Stimulated activated CD4-positive, alpha-beta T cell treated with anti-CD3 and anti-CD28 coated beads, TNF-alpha, amount 100 ng/mL, for 4 hours (primary cell): ENCODE results near the gene PCDHB10.
"Not testable (repeated sequence)": the region's sequence is repeated elsewhere in the genome, so short reads cannot be mapped to it uniquely, and the experiment has no call there.

Experiments used
- DNase-seq, 3 experiments: peaks; one replicate each; pipeline ENCODE4 v3.0.0-alpha.2; 2020; ENCODE audit warnings: low read depth in 3 of 3

Gene PCDHB10

GRCh38 chr5:141186897-141187512 lies 5.1 kb upstream of the PCDHB10 start, which contains the start of gene PCDHB9:
TSS of gene PCDHB9 (plus strand) at chr5:141187161. CDS start at chr5:141187319, 158 bp downstream.
- peak in 1 of 3 experiments; percentile 2 for DNase-seq

- not testable (repeated sequence) for DNase-seq
Measured at GRCh38 chr5:141188682-141189081, 3.5 kb upstream of the PCDHB10 start.

DNA sequence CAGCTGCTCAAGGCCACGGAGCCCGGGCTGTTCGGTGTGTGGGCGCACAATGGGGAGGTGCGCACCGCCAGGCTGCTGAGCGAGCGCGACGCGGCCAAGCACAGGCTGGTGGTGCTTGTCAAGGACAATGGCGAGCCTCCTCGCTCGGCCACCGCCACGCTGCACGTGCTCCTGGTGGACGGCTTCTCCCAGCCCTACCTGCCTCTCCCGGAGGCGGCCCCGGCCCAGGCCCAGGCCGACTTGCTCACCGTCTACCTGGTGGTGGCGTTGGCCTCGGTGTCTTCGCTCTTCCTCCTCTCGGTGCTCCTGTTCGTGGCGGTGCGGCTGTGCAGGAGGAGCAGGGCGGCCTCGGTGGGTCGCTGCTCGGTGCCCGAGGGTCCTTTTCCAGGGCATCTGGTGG lies 3.0 kb upstream of the PCDHB10 start:
- DNase-seq = not testable (repeated sequence)

GRCh38 chr5:141194332-141194731 lies 2.2 kb downstream of the PCDHB10 start:
- DNase-seq = not testable (repeated sequence)

DNA sequence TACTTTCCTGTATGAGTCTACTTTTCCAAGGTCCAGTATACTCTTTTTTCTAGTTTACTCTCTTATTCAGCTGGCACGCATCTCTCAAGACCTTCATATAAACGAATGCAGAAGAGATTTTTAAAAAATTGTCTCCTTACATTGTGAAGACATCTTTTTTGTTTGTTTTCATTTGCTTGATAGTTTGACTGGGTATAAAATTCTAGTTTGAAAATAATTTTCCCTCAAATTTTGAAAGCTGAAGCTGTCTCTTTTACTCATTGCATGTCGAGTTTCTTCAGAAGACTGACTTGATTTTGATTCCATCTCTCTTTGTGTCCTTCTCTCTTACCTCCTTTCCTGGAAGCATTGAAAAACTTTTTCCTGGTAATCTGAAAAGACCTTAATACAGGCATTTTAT lies 4.2 kb downstream of the PCDHB10 start:
- DNase-seq = no peak

GRCh38 chr5:141199359-141200235 lies 7.4 kb downstream of the PCDHB10 start, which contains the start of gene PCDHB11:
TSS of gene PCDHB11 (plus strand) at chr5:141199627. CDS start at chr5:141199775, 148 bp downstream.
- DNase-seq = no peak

DNA sequence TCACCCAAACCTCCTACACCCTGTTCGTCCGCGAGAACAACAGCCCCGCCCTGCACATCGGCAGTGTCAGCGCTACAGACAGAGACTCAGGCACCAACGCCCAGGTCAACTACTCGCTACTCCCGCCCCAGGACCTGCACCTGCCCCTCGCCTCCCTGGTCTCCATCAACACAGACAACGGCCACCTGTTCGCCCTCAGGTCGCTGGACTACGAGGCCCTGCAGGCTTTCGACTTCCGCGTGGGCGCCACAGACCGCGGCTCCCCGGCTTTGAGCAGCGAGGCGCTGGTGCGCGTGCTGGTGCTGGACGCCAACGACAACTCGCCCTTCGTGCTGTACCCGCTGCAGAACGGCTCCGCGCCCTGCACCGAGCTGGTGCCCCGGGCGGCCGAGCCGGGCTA lies 9.0 kb downstream of the PCDHB10 start:
- not testable (repeated sequence) for DNase-seq

- DNase-seq = not testable (repeated sequence)
Measured at GRCh38 chr5:141201646-141202045, 9.5 kb downstream of the PCDHB10 start.

DNA sequence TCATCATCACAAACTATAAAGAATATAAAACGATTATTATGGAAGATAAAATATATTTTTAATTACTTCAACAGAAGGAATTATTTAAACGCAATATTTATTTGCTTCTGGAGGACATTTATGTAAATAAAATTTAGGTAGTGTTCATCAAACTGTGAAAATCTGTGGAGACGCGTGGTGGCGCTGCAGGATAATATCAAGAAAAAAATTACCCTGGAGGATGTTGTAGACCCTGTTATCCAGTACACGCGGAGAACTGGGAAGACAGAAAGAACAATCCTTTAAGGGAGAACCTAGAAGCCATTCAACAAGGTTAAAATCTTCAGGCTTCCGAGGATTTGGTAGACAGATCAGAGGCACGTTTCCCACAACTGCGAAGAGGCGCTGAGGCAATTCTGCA lies 16.3 kb downstream of the PCDHB10 start, which contains the start of gene PCDHB12:
Gene PCDHB12, plus strand, starts transcription at position 242 of the 400 bp plus-strand sequence. CDS start 189 bp downstream, outside the sequence.
- DNase-seq = no peak

GRCh38 chr5:141210281-141210680 lies 18.1 kb downstream of the PCDHB10 start:
- not testable (repeated sequence) for DNase-seq

DNA sequence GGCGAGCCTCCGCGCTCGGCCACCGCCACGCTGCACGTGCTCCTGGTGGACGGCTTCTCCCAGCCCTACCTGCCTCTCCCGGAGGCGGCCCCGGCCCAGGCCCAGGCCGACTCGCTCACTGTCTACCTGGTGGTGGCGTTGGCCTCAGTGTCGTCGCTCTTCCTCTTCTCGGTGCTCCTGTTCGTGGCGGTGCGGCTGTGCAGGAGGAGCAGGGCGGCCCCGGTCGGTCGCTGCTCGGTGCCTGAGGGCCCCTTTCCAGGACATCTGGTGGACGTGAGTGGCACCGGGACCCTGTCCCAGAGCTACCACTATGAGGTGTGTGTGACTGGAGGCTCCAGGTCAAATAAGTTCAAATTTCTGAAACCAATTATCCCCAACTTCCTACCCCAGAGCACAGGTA lies 18.7 kb downstream of the PCDHB10 start:
- DNase-seq = not testable (repeated sequence)

DNA sequence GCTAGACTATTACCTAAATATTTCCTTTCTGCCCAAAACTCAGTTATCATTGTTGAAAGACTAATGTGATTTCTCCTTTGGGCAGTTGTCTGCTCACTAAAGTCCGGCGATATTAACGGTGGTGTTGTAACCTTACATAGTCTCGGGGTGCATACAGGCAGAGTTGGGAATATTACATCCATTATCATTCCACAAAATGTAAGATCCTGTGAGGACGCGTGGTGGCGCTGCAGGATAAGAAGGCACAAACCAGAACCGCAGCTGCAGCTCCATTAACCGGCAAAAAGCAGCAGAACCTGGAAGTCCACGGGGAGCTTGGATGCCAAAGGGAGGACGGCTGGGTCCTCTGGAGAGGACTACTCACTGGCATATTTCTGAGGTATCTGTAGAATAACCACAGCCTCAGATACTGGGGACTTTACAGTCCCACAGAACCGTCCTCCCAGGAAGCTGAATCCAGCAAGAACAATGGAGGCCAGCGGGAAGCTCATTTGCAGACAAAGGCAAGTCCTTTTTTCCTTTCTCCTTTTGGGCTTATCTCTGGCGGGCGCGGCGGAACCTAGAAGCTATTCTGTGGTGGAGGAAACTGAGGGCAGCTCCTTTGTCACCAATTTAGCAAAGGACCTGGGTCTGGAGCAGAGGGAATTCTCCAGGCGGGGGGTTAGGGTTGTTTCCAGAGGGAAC lies 21.6 kb downstream of the PCDHB10 start, which contains the start of gene PCDHB13:
Gene PCDHB13, plus strand, starts transcription at position 264 of the 684 bp plus-strand sequence. Its CDS starts 205 bp downstream, at position 469.
- not testable (repeated sequence) for DNase-seq

DNA sequence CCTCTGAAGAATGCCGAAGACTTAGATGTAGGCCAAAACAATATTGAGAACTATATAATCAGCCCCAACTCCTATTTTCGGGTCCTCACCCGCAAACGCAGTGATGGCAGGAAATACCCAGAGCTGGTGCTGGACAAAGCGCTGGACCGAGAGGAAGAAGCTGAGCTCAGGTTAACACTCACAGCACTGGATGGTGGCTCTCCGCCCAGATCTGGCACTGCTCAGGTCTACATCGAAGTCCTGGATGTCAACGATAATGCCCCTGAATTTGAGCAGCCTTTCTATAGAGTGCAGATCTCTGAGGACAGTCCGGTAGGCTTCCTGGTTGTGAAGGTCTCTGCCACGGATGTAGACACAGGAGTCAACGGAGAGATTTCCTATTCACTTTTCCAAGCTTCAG lies 22.4 kb downstream of the PCDHB10 start:
- DNase-seq = not testable (repeated sequence)

DNA sequence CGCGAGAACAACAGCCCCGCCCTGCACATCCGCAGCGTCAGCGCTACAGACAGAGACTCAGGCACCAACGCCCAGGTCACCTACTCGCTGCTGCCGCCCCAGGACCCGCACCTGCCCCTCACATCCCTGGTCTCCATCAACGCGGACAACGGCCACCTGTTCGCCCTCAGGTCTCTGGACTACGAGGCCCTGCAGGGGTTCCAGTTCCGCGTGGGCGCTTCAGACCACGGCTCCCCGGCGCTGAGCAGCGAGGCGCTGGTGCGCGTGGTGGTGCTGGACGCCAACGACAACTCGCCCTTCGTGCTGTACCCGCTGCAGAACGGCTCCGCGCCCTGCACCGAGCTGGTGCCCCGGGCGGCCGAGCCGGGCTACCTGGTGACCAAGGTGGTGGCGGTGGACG lies 23.4 kb downstream of the PCDHB10 start:
- DNase-seq = not testable (repeated sequence)

DNA sequence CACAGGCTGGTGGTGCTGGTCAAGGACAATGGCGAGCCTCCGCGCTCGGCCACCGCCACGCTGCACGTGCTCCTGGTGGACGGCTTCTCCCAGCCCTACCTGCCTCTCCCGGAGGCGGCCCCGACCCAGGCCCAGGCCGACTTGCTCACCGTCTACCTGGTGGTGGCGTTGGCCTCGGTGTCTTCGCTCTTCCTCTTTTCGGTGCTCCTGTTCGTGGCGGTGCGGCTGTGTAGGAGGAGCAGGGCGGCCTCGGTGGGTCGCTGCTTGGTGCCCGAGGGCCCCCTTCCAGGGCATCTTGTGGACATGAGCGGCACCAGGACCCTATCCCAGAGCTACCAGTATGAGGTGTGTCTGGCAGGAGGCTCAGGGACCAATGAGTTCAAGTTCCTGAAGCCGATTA lies 23.9 kb downstream of the PCDHB10 start:
- not testable (repeated sequence) for DNase-seq

DNA sequence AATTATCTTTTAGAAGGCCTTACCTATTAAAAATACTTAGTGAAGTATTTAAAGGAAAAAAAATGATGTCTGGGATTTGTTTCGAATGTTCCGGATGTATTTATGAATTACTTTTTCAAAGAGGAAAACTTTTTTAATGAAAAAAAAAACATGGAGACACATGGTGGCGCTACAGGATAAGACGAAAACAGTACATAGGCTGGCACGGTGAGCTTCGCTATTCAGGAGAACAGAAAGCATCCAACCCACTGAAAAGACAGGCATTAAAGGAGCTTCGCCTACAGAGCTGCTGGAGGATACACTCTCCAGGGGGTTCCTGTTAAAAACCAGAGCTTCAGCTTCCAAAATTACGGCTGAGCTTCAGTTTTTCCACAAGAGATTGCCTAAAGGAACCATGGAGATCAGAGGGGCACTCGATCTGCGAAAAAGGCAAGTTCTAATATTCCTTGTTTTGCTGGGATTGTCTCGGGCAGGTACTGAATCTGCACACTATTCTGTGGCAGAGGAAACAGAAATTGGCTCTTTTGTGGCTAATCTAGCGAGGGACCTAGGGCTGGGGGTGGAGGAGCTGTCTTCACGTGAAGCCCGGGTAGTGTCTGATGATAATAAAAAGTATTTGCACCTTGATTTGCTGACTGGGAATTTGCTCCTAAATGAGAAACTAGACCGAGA lies 31.1 kb downstream of the PCDHB10 start, which contains the start of gene PCDHB14:
Gene PCDHB14, plus strand, starts transcription at position 232 of the 672 bp plus-strand sequence. Its CDS starts 163 bp downstream, at position 395.
- no peak for DNase-seq

DNA sequence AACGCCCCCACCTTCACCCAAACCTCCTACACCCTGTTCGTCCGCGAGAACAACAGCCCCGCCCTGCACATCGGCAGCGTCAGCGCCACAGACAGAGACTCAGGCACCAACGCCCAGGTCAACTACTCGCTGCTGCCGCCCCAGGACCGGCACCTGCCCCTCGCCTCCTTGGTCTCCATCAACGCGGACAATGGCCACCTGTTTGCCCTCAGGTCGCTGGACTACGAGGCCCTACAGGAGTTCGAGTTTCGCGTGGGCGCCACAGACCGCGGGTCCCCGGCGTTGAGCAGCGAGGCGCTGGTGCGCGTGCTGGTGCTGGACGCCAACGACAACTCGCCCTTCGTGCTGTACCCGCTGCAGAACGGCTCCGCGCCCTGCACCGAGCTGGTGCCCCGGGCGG lies 32.7 kb downstream of the PCDHB10 start:
- DNase-seq = not testable (repeated sequence)

DNA sequence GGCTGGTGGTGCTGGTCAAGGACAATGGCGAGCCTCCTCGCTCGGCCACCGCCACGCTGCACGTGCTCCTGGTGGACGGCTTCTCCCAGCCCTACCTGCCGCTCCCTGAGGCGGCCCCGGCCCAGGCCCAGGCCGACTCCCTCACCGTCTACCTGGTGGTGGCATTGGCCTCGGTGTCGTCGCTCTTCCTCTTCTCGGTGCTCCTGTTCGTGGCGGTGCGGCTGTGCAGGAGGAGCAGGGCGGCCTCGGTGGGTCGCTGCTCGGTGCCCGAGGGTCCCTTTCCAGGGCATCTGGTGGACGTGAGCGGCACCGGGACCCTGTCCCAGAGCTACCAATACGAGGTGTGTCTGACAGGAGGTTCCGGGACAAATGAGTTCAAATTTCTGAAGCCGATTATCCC lies 33.3 kb downstream of the PCDHB10 start:
- DNase-seq = not testable (repeated sequence)

GRCh38 chr5:141234109-141234667 lies 42.0 kb downstream of the PCDHB10 start:
- no peak for DNase-seq

- not testable (repeated sequence) for DNase-seq
Measured at GRCh38 chr5:141235922-141236321, 43.8 kb downstream of the PCDHB10 start.
